GM12892 (cell line): ENCODE measurements around the gene MICAL2.

Experiments
- DNase-seq: peaks from one replicate; pipeline ENCODE4 v3.0.0; 2011; ENCODE audit not compliant: insufficient read length
- FAIRE-seq: peaks from 2 replicates; lab custom pipeline; 2011; peaks lifted over from hg19 to GRCh38; lab: Jason Lieb, UNC
- POLR2A ChIP-seq: IDR thresholded peaks from 2 replicates; pipeline ENCODE4 v1.6.1; 2011; ENCODE audit warnings: low read depth, low read length, control low read depth
- POLR2AphosphoS5 ChIP-seq: IDR thresholded peaks from 2 replicates; pipeline ENCODE4 v1.6.1; 2011; ENCODE audit warnings: low read depth, low read length, control low read depth
- TAF1 ChIP-seq: IDR thresholded peaks from 2 replicates; pipeline ENCODE4 v1.6.1; 2011; ENCODE audit warnings: low read depth, mild to moderate bottlenecking, control low read depth, low read length, borderline replicate concordance

Gene MICAL2

DNA sequence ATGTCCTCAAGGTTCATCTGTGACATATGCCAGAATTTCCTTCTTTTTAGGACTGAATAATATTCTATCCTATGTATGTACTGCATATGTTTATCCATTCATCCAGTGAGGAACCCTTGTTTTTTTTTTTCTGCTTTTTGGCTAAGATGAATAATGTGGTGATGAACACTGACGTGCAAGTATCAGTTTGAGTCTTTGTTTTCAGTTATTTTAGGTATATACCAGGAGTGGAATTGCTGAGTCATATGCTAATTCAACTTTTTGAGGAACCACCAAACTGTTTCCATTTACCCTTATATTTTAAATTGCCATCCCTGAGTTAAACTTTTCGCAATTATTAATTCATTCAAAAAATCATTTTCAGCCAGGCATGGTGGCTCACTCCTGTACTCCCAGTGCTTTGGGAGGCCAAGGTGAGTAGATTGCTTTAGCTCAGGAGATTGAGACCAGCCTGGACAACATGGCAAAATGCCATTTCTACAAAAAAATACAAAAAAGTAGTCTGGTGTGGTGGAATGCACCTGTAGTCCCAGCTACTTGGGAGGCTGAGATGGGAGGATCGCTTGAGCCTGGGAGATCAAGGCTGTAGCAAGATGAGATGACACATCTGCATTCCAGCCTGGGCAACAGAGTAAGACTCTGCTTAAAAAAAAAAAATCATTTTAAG, 64.2 kb downstream of the MICAL2 start:
- TF ChIP-seq POLR2AphosphoS5 (no peak), TAF1 (no peak), POLR2A (no peak)
- FAIRE-seq (peak; percentile 72), DNase-seq (no peak)

DNA sequence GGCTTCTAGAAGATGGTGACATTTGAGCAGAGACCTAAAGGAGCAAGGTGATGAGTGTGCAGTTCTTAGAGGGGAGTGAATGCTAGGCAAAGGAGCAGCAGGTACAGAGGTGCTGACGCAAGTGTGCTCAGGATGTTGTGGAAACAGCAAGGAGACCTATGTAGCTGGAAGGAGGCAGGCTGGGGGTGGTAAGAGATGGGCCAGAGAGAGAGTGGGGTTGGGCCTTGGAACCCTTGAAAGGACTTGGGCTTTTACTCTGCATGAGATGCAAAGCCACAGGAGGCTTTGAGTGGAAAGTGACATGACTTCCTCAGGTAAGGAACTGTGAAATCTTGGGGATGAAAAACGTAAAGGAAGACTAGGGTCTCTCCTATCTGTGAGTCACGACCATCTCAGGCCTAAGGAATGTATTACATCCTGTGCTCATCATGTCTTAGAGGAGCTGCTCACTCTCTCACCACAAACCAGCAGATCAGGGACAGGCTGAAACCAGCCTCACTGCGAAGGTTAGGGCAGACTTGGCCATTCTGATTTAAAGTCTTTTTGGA, 65.4 kb downstream of the MICAL2 start:
- no peak for DNase-seq
- no peak for FAIRE-seq
- TF ChIP-seq TAF1 (no peak), POLR2AphosphoS5 (no peak), POLR2A (no peak)

DNA sequence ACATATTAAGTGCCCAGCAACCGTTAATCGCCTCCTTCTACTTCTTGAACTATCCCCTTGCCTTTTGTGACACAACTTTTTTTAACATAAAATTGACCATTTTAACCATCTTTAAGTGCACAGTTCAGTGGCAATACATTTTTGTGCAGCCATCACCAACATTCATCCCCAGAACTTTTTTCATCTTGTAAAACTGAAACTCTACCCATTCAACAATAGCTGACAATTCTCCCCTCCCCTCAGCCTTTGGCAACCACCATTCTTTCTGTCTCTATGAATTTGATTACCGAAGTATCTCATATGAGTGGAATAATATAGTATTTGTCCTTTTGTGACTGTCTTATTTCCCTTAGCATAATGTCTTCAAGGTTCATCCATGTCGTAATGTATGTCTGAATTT, 66.0 kb downstream of the MICAL2 start:
- no peak for DNase-seq
- no peak for FAIRE-seq
- TF ChIP-seq POLR2AphosphoS5, result no peak
- TF ChIP-seq POLR2A, result no peak
- no peak for TF ChIP-seq TAF1

DNA sequence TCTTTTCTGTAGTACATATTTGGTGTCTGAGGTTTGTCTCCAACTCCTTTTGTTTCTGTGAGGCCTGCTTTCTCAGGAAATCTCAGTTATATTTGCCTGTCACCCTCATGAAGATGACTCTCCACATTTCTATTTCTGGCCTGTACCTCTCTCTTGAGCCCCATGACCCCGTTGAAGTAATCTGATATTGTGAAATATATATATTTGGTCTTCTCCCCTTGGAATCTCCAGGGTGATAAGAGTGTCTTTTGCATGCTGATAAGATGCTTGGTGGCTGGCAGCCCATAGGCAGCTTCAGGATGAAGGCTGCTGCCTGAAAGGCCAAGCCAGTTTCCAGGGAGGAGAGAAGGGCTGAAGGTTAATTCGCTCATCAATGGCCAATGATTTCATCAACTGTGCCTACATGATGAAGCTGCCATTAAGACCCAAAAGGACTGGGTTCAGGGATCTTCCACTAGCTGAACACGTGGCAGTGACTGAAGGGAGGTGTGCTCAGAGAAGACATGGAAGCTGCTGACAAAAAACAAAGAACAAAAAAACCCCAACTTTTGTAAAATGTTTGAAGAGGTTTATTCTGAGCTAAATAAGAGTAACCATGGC, 67.4 kb downstream of the MICAL2 start:
- DNase-seq (no peak), FAIRE-seq (no peak)
- no peak for TF ChIP-seq POLR2AphosphoS5
- TF ChIP-seq POLR2A, result no peak
- no peak for TF ChIP-seq TAF1

DNA sequence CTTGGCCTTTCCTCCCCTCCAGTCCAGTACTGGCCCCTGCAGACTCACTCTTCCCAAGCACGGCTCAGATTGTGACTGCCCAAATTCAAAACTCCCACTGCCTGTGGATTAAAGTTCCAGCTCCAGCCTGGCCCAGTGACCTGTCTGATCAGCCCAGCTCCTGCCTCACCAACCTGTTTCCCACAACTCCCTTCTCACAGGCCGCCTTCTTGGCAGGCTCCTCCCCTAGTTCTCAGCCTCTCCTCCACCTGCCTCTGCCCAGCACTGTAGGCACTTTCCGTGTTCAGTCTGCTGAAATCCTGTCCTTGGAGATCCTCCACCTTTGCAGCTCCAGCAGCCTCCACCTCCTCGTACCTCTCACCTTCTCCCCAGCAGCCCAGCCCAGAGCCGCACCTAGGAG, 68.6 kb downstream of the MICAL2 start:
- TF ChIP-seq POLR2A (no peak), TAF1 (no peak), POLR2AphosphoS5 (no peak)
- FAIRE-seq, result no peak
- DNase-seq, result no peak

DNA sequence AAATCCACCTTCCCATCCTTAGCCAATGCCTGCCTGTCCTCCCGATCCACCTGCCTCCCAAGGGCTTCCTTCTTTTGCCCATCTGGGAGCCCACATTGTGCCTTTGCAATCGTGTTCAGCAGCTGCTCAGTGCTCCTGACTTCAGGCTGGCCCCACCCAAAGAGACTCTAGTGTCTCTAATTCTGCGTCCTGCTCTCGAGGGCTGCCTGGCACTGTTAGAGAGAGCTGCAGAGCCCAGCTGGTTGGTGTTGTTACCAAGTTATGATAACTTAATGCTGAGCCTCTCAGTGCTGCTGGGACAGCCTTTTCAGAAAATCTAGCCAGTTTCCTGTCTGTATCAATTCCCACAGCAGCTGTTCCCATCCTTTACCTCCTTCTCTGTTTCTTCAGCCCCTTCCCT, 69.1 kb downstream of the MICAL2 start:
- TF ChIP-seq POLR2A, result no peak
- no peak for TF ChIP-seq TAF1
- no peak for TF ChIP-seq POLR2AphosphoS5
- FAIRE-seq, result no peak
- no peak for DNase-seq

DNA sequence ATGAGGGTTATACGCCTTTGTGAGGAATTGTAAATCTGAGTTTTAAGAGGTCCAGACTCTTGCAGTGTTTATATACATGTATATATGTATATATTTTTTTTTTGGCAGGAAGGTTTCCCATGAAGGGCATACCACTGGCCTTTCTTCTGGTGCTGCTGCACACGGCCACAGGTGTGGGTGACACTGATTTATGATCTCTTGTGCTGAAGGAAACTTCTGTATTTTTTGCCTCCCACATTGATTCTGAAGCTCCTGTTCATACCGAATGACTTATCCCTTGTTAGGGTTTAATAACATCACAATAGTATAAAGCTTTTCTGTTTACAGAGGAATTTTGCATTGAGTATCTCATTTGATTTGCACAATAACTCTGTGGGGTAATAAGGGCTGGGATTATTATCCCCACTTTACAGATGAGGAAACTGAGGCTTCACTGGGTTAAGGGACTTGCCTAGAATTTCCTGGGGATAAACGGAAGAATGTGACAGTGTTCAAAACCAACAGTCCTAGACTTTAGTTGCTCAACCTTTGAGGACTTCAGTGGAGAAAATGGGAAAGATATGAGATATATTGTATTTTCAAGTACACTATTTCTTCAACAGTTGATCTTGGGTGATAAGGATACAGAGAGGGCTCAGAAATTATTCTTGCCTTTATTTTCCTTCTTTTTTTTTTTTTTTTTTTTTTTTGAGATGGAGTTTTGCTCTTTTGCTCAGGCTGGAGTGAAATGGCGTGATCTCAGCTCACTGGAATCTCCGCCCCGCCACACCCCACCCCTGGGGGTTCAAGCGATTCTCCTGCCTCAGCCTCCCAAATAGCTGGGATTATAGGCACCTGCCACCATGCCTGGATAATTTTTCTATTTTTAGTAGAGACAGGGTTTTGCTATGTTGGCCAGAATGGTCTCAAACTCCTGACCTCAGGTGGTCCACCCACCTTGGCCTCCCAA, 70.1 kb downstream of the MICAL2 start:
- no peak for FAIRE-seq

DNA sequence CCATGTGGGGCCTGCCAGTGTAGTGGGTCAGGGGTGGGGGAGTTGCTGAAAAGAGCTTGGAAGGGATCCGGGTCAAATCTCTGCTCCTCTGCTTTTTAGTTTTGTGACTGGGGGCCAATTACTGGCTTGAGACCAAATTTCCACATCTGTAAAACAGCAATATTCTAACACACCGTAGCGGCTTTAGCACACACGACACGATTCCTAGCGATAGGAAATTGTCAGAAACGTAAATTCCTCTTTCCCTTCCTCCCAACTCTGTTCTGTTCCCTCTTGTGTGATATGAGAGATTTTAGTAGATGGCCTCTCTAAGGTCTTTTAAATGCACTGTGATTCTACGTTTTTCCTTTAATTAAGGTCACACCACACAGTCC, 71.9 kb downstream of the MICAL2 start:
- no peak for FAIRE-seq
- TF ChIP-seq TAF1, result no peak
- no peak for TF ChIP-seq POLR2A
- no peak for TF ChIP-seq POLR2AphosphoS5
- no peak for DNase-seq

More for the DNA sequence above, 70.1 kb downstream of the MICAL2 start:
- no peak for TF ChIP-seq POLR2A
- no peak for TF ChIP-seq POLR2AphosphoS5
- TF ChIP-seq TAF1, result no peak
- no peak for DNase-seq

DNA sequence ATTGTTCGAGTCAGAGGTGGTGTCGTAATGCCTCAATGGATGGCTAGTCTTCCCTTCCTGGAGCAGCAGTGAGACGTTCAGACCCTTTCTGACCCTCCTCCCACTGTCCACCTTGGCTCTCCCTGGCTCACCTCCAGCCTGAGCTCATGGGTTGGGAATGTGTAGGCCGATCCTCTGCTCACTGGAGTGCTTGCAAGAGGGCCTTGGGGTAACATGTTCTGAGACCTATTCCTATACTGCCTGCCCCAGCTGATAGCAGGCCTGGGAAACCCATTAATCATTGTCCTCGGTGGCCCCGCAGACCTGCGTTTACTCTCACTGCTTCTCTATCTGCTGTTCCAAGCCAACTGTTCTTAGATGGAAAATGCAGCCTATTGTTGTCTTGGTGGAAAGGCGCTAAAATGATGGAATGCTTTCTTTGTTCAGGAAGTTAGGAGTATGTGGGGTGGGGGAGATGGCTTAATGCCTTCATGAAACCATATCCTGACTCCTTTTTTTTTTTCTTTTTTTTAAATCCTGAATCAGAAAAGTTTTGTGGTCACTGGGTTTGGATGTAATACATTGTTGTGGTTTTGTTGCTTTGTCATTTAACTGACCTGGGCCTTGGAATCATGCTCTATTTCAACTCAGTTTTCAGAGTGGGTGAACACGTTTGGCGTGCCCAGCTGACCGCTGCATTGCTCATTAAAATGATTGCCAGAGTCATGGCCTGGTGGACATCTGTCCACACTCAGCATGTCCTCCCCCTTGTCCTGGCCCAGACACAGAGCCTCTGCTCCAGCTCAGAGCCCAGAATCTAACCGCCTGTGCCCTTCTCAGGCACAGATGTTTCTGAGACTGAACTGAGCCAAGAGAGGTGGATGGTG, 72.5 kb downstream of the MICAL2 start:
- no peak for TF ChIP-seq POLR2A
- TF ChIP-seq POLR2AphosphoS5, result no peak
- TF ChIP-seq TAF1, result no peak
- DNase-seq (no peak), FAIRE-seq (no peak)

DNA sequence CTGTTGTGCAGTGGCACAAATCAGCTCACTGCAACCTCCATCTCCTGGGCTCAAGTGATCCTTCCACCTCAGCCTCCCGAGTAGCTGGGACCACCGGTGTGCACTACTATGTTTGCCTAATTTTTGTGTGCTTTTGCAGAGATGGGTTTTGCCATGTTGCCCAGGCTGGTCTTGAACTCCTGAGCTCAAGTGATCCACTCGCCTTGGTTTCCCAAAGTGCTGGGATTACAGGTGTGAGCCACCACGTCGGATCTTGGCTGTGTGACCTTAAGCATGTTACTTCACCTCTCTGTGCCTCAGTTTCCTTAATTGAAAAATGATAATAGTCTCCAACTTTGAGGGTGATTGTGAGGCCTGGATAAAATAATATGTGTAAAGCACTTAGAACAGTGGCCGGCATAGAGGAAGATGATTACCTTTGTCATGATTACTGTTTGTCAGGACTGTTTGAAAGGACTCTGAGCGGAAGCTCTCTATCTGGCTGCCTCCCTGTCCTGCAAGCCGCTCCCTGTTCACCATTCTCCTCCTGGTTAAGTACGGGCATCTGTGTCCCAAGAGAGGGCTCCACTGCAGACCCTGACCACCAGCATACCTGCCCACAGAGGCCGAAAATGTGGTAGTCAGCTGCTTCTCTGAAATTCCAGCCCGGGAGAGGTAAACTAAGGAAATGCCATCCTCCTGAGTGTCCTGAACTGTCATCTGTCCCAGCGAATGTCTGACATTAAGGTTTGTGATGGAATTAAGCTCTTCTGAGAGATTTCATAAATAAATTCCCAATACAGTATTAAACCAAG, 73.6 kb downstream of the MICAL2 start:
- FAIRE-seq (no peak), DNase-seq (no peak)
- no peak for TF ChIP-seq TAF1
- no peak for TF ChIP-seq POLR2AphosphoS5
- TF ChIP-seq POLR2A, result no peak
